Mammary epithelial cell (primary cell): ENCODE measurements around the gene PPP1R37.

Experiments used
- CTCF ChIP-seq, 2 donors: IDR thresholded peaks in 1 of 2; conservative IDR thresholded peaks in 1 of 2; 2 replicates each; pipeline ENCODE4 v1.5.1; 2011 to 2012; ENCODE audit warnings: inconsistent platforms in 2 of 2, low read length in 2 of 2, mild to moderate bottlenecking in 2 of 2, control low read depth in 1 of 2, low read depth in 1 of 2; ENCODE audit not compliant: insufficient read depth in 1 of 2; ENCODE audit errors: extremely low read depth in 1 of 2
- EZH2 ChIP-seq: IDR thresholded peaks from 2 replicates; pipeline ENCODE4 v1.6.1; 2012; ENCODE audit warnings: low read length, inconsistent platforms, borderline replicate concordance

- TF ChIP-seq CTCF (conservative IDR thresholded peaks at IDR 0.05 in 1 of 2, IDR thresholded peaks at IDR 0.05 in 1 of 2; ENCODE audit: extremely low read depth in 1 of 2, insufficient read depth in 1 of 2, low read depth in 1 of 2, low read length in 2 of 2) (no peak), EZH2 (no peak)
Observed at GRCh38 chr19:45156751-45157150, 63.8 kb downstream of the PPP1R37 start.
